GM18951 (cell line): ENCODE measurements around the gene ECEL1.
"Not testable (repeated sequence)": the region's sequence is repeated elsewhere in the genome, so short reads cannot be mapped to it uniquely, and the experiment has no call there.

Source experiments
- POLR2A ChIP-seq: IDR thresholded peaks from 4 replicates; pipeline ENCODE4 v1.6.1; 2011; ENCODE audit warnings: mild to moderate bottlenecking; ENCODE audit not compliant: insufficient read length, insufficient read depth; ENCODE audit errors: extremely low read depth
- in situ Hi-C: fragments of 300-500 bp; cut with MboI; formaldehyde crosslinking; loops from one replicate; pipeline ENCODE4 v1.12.0; 2022; ENCODE audit warnings: low sequenced_read_pairs, mixed read lengths, inconsistent platforms; ENCODE audit not compliant: unreplicated experiment

Gene ECEL1

GRCh38 chr2:232487385-232488096, at the start of gene ECEL1:
TSS of gene ECEL1 (minus strand) at chr2:232487834. CDS start at chr2:232486653, 1,181 bp downstream.
- in situ Hi-C loops = no loop called here
- no peak for TF ChIP-seq POLR2A

GRCh38 chr2:232537079-232537478, 49.4 kb upstream of the ECEL1 start:
- no peak for TF ChIP-seq POLR2A
- in situ Hi-C loops = no loop called here

GRCh38 chr2:232535761-232536530, 48.3 kb upstream of the ECEL1 start:
- in situ Hi-C loops = no loop called here
- TF ChIP-seq POLR2A = no peak

GRCh38 chr2:232534940-232535651, 47.5 kb upstream of the ECEL1 start:
- TF ChIP-seq POLR2A = no peak
- in situ Hi-C loops = no loop called here

- TF ChIP-seq POLR2A = no peak
- in situ Hi-C loops = no loop called here
Observed at GRCh38 chr2:232533944-232534710, 46.5 kb upstream of the ECEL1 start.

GRCh38 chr2:232532821-232533220, 45.2 kb upstream of the ECEL1 start:
- in situ Hi-C loops = not testable (repeated sequence)

GRCh38 chr2:232532419-232532818, 44.8 kb upstream of the ECEL1 start:
- no peak for TF ChIP-seq POLR2A
- in situ Hi-C loops = no loop called here

GRCh38 chr2:232530626-232531260, 43.1 kb upstream of the ECEL1 start:
- no peak for TF ChIP-seq POLR2A
- in situ Hi-C loops = no loop called here

GRCh38 chr2:232529806-232530547, 42.3 kb upstream of the ECEL1 start:
- no peak for TF ChIP-seq POLR2A
- in situ Hi-C loops = no loop called here

GRCh38 chr2:232528746-232529460, 41.3 kb upstream of the ECEL1 start:
- TF ChIP-seq POLR2A = no peak
- in situ Hi-C loops = no loop called here

- TF ChIP-seq POLR2A = no peak
- in situ Hi-C loops = no loop called here
Observed at GRCh38 chr2:232527905-232528470, 40.4 kb upstream of the ECEL1 start.
